Upper lobe of left lung (tissue), 4 donors: ENCODE measurements around the gene FDX2.
"Not testable (repeated sequence)": the region's sequence is repeated elsewhere in the genome, so short reads cannot be mapped to it uniquely, and the experiment has no call there.

ENCODE experiments used
- CTCF ChIP-seq, 6 experiments: fragments of 450-650 bp in 4 of 6; fragments of 200-600 bp in 2 of 6; sonication (generic) in 2 of 6; IDR thresholded peaks; one replicate each; pipeline ENCODE4 v1.5.1; 2016 to 2019; ENCODE audit warnings: antibody characterized with exemption in 6 of 6
- POLR2A ChIP-seq, 4 donors: fragments of 450-650 bp; IDR thresholded peaks; one replicate each; pipeline ENCODE4 v1.5.1; 2016 to 2017; ENCODE audit warnings: antibody characterized with exemption in 4 of 4, mild to moderate bottlenecking in 2 of 4
- POLR2AphosphoS5 ChIP-seq, 2 donors: sonication (generic); formaldehyde crosslinking; IDR thresholded peaks; one replicate each; pipeline ENCODE4 v1.5.1; 2017; ENCODE audit warnings: antibody characterized with exemption in 2 of 2

DNA sequence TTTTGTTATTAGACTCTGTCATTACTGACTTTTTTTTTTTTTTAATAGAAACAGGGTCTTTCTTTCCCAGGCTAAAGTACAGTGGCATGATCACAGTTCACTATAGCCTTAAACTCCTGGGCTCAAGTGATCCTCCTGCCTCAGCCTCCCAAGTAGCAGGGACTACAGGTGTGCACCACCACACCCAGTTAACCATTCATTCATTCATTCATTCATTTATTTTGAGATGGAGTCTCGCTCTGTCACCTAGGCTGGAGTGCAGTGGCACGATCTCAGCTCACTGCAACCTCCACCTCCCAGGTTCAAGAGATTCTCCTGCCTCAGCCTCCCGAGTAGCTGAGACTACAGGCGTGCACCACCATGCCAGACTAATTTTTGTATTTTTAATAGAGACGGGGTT lies 33.8 kb downstream of the FDX2 start:
- not testable (repeated sequence) for TF ChIP-seq POLR2A, CTCF, POLR2AphosphoS5 (IDR thresholded peaks at IDR 0.05)
